ENCODE measurements around the gene MAML3.

Gene MAML3

GRCh38 chr4:140108243-140108642, 45.7 kb downstream of the MAML3 start:
- Histone ChIP-seq H3K9ac (no peak overlapping the region), H3K79me2 (no peaks in the 10 kb centered on the region), H3K36me3 (ENCODE audit: control insufficient read depth, insufficient read depth, low read length) (no peaks in the 10 kb centered on the region), H3K27me3 (ENCODE audit: control insufficient read depth, insufficient read depth, low read length) (no peaks in the 10 kb centered on the region), H3K27ac (no peak overlapping the region), H3K4me2 (ENCODE audit: low read length) (no peak overlapping the region), H3K9me3 (ENCODE audit: control insufficient read depth, low read length) (no peaks in the 10 kb centered on the region), H2AFZ (no peak overlapping the region), H3K4me3 (ENCODE audit: low read depth, low read length) (no peak overlapping the region), H3K4me1 (no peaks in the 10 kb centered on the region)
- no peak for TF ChIP-seq CTCF (IDR thresholded peaks at IDR 0.05)

GRCh38 chr4:140106289-140106844, 47.6 kb downstream of the MAML3 start:
- no peaks in the 10 kb centered on the region for H3K9me3 ChIP-seq (ENCODE audit: control insufficient read depth, low read length)
- no peak overlapping the region for H3K4me3 ChIP-seq (ENCODE audit: low read depth, low read length)
- no peak overlapping the region for H3K9ac ChIP-seq
- H3K27me3 ChIP-seq (ENCODE audit: control insufficient read depth, insufficient read depth, low read length), result no peaks in the 10 kb centered on the region
- H3K27ac ChIP-seq, result no peak overlapping the region
- H3K4me2 ChIP-seq (ENCODE audit: low read length), result no peak overlapping the region
- H2AFZ ChIP-seq, result no peak overlapping the region
- H3K4me1 ChIP-seq, result no peaks in the 10 kb centered on the region
- no peaks in the 10 kb centered on the region for H3K36me3 ChIP-seq (ENCODE audit: control insufficient read depth, insufficient read depth, low read length)
- no peak for TF ChIP-seq CTCF (IDR thresholded peaks at IDR 0.05)
- no peaks in the 10 kb centered on the region for H3K79me2 ChIP-seq

DNA sequence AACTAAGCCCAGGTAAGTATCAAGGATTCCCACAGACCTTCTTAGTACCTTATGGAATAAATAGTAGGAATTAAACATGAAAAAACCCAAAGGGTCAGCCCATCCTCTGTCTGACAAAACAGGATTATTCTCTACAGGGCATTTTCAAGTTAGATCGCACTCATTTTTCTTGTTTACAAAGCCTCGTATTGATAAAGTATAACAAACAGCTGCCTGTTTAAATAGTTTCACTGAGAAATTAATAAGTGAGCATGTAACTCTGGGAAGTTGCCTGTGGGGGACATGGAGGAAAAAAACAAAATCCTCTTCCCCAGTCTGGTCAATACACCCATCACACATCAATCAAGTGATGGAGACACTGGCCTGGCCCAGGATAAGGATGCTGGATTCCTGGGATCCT, 48.5 kb downstream of the MAML3 start:
- Histone ChIP-seq H3K79me2 (no peaks in the 10 kb centered on the region), H3K9ac (no peak overlapping the region), H3K4me3 (ENCODE audit: low read depth, low read length) (no peak overlapping the region), H3K4me1 (no peaks in the 10 kb centered on the region), H2AFZ (no peak overlapping the region), H3K9me3 (ENCODE audit: control insufficient read depth, low read length) (no peaks in the 10 kb centered on the region), H3K36me3 (ENCODE audit: control insufficient read depth, insufficient read depth, low read length) (no peaks in the 10 kb centered on the region), H3K27ac (no peak overlapping the region), H3K4me2 (ENCODE audit: low read length) (no peak overlapping the region), H3K27me3 (ENCODE audit: control insufficient read depth, insufficient read depth, low read length) (no peaks in the 10 kb centered on the region)
- no peak for TF ChIP-seq CTCF (IDR thresholded peaks at IDR 0.05)

DNA sequence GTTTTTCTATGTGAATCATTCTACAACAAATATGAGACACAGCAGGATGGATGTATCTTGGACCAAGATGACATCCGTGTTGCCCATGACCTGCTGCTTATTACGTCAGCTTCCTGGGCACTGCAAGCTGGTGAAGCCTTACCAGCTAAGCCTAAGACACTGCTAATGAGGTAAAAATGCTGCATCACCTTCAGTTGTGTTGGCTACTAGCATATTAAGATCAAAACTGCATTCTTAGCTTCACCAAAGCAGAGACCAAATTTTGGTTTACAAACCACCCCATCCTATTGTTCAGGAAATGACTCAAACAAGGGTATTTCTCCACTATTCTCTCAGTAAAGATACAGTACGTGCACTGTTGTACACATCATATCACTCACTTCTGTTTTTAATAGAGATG, 50.3 kb downstream of the MAML3 start:
- no peak overlapping the region for H3K27ac ChIP-seq
- H3K4me3 ChIP-seq (ENCODE audit: low read depth, low read length), result no peak overlapping the region
- no peak overlapping the region for H3K4me2 ChIP-seq (ENCODE audit: low read length)
- no peak overlapping the region for H3K9ac ChIP-seq
- no peak overlapping the region for H2AFZ ChIP-seq
- no peaks in the 10 kb centered on the region for H3K36me3 ChIP-seq (ENCODE audit: control insufficient read depth, insufficient read depth, low read length)
- H3K79me2 ChIP-seq, result no peaks in the 10 kb centered on the region
- TF ChIP-seq CTCF (IDR thresholded peaks at IDR 0.05), result no peak
- no peaks in the 10 kb centered on the region for H3K9me3 ChIP-seq (ENCODE audit: control insufficient read depth, low read length)
- peaks cover 8% of the 10 kb centered on the region for H3K4me1 ChIP-seq
- H3K27me3 ChIP-seq (ENCODE audit: control insufficient read depth, insufficient read depth, low read length), result no peaks in the 10 kb centered on the region

DNA sequence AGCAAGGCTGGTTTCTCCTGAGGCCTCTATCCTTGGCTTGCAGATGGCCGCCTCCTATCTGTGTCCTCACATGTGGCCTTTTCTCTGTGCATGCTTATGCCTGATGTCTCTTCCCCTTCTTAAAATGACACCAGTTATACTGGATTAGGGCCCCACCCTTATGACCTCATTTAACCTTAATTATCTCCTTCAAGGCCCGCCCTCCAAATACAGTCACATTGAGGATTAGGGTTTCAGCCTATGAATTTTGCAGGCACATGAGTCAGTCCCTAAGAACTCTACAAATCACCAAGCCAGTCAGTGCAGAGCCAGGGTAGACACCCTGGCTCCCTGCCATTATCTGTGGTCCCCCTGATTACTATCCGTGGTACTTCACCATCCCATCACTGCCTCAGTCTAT, 51.6 kb downstream of the MAML3 start:
- Histone ChIP-seq H3K4me1 (peaks cover 9% of the 10 kb centered on the region), H3K27ac (no peak overlapping the region), H3K4me3 (ENCODE audit: low read depth, low read length) (no peak overlapping the region)

More for the DNA sequence above, 51.6 kb downstream of the MAML3 start:
- H3K27me3 ChIP-seq (ENCODE audit: control insufficient read depth, insufficient read depth, low read length), result no peaks in the 10 kb centered on the region
- H3K4me2 ChIP-seq (ENCODE audit: low read length), result no peak overlapping the region
- H3K9me3 ChIP-seq (ENCODE audit: control insufficient read depth, low read length), result no peaks in the 10 kb centered on the region
- TF ChIP-seq CTCF (IDR thresholded peaks at IDR 0.05), result no peak
- no peaks in the 10 kb centered on the region for H3K79me2 ChIP-seq
- no peaks in the 10 kb centered on the region for H3K36me3 ChIP-seq (ENCODE audit: control insufficient read depth, insufficient read depth, low read length)
- H3K9ac ChIP-seq, result no peak overlapping the region
- H2AFZ ChIP-seq, result no peak overlapping the region
